NCI-H1048 (cell line): Measurements from ENCODE around the gene HYAL3.

ENCODE experiments used
- DNase-seq: peaks from one replicate; lab custom pipeline; 2025; lab: John Stamatoyannopoulos, UW

HYAL3 gene

GRCh38 chr3:50327943-50328691, 28.9 kb upstream of the HYAL3 start, which contains the start of gene TUSC2:
Gene TUSC2 (minus strand): TSS chr3:50328223. CDS start chr3:50328099, 124 bp downstream.
- DNase-seq: peak; percentile 95

GRCh38 chr3:50327129-50327528, 27.9 kb upstream of the HYAL3 start:
- no peak for DNase-seq

- DNase-seq: no peak
Measured at GRCh38 chr3:50326182-50326541, 27.0 kb upstream of the HYAL3 start.

- DNase-seq: no peak
Measured at GRCh38 chr3:50325497-50326181, 26.4 kb upstream of the HYAL3 start.

- no peak for DNase-seq
Measured at GRCh38 chr3:50325113-50325480, 25.9 kb upstream of the HYAL3 start.

GRCh38 chr3:50324351-50325112, 25.3 kb upstream of the HYAL3 start:
- peak; percentile 61 for DNase-seq

- no peak for DNase-seq
Measured at GRCh38 chr3:50323614-50324199, 24.5 kb upstream of the HYAL3 start.

- no peak for DNase-seq
Measured at GRCh38 chr3:50323092-50323600, 23.9 kb upstream of the HYAL3 start.

- DNase-seq: no peak
Measured at GRCh38 chr3:50322386-50323091, 23.3 kb upstream of the HYAL3 start, which contains the start of gene HYAL2. Gene HYAL2 (minus strand): TSS chr3:50322745. CDS start chr3:50320489, 2,256 bp downstream.

- no peak for DNase-seq
Measured at GRCh38 chr3:50322115-50322385, 22.8 kb upstream of the HYAL3 start.

GRCh38 chr3:50321336-50322114, 22.3 kb upstream of the HYAL3 start:
- peak; percentile 68 for DNase-seq

GRCh38 chr3:50320853-50321335, 21.7 kb upstream of the HYAL3 start:
- peak; percentile 50 for DNase-seq

GRCh38 chr3:50319894-50320625, 20.9 kb upstream of the HYAL3 start:
- no peak for DNase-seq

GRCh38 chr3:50319181-50319893, 20.1 kb upstream of the HYAL3 start:
- no peak for DNase-seq

GRCh38 chr3:50318615-50319014, 19.4 kb upstream of the HYAL3 start:
- DNase-seq: no peak

- DNase-seq: no peak
Measured at GRCh38 chr3:50318163-50318562, 19.0 kb upstream of the HYAL3 start.

- no peak for DNase-seq
Measured at GRCh38 chr3:50317300-50317699, 18.1 kb upstream of the HYAL3 start.

GRCh38 chr3:50316657-50317242, 17.5 kb upstream of the HYAL3 start:
- no peak for DNase-seq

GRCh38 chr3:50314816-50315215, 15.6 kb upstream of the HYAL3 start:
- no peak for DNase-seq
